OCI-LY3 (cell line): Measurements from ENCODE around the gene ERICH4.

ENCODE experiments used
- EZH2phosphoT487 ChIP-seq: fragments of 200-600 bp; shearing (Covaris generic); IDR thresholded peaks from 2 replicates; pipeline ENCODE4 v1.6.1; 2018; ENCODE audit warnings: antibody characterized with exemption, mixed run types, low read depth
- TF ChIP-seq, protein P1 (sequence below): fragments of 200-600, 300-600 bp; sonication (generic); IDR thresholded peaks from 2 replicates; pipeline ENCODE4 v1.5.1; 2014; ENCODE audit warnings: antibody characterized with exemption, low read length, low read depth

DNA sequence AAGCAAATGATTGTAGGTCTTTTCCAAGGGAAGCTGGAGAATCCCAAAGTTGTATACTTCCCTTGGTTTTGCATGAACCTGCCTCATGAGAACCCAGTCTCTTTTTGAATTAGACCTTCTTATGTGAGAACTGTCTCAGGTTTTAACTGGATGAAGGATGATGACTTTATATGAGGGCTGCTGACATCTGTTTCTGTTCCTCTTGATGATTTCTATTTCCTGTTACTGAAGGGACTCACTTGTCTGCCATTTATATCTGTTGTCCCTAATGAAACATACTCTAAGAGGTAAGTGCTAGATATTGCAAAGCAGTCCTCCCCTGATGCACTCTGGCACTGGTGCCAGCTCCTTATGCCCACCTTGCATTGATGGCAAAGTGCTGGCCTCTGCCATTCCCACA, 33.6 kb downstream of the ERICH4 start:
- TF ChIP-seq EZH2phosphoT487 = no peak
- TF ChIP-seq, protein P1, sequence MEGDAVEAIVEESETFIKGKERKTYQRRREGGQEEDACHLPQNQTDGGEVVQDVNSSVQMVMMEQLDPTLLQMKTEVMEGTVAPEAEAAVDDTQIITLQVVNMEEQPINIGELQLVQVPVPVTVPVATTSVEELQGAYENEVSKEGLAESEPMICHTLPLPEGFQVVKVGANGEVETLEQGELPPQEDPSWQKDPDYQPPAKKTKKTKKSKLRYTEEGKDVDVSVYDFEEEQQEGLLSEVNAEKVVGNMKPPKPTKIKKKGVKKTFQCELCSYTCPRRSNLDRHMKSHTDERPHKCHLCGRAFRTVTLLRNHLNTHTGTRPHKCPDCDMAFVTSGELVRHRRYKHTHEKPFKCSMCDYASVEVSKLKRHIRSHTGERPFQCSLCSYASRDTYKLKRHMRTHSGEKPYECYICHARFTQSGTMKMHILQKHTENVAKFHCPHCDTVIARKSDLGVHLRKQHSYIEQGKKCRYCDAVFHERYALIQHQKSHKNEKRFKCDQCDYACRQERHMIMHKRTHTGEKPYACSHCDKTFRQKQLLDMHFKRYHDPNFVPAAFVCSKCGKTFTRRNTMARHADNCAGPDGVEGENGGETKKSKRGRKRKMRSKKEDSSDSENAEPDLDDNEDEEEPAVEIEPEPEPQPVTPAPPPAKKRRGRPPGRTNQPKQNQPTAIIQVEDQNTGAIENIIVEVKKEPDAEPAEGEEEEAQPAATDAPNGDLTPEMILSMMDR = no peak
